ENCODE data around the gene ZBED4.

GRCh38 chr22:49904040-49904369, 50.4 kb downstream of the ZBED4 start:
- no peak for TF ChIP-seq CTCF (IDR thresholded peaks at IDR 0.05)
- TF ChIP-seq EP300 (IDR thresholded peaks at IDR 0.05; ENCODE audit: low read depth): no peak

Data from transverse colon (tissue), 3 donors.